OCI-LY1 (cell line): ENCODE results near the gene COL19A1.

ENCODE experiments used
- CTCF ChIP-seq: fragments of 200-600 bp; sonication (generic), shearing (Covaris generic); IDR thresholded peaks from 2 replicates; pipeline ENCODE4 v1.5.1; 2017; ENCODE audit warnings: mild to moderate bottlenecking, antibody characterized with exemption, low read length, moderate library complexity, mixed read lengths
- EZH2 ChIP-seq: fragments of 200-600 bp; sonication (generic), shearing (Covaris generic); IDR thresholded peaks from 2 replicates; pipeline ENCODE4 v1.8.0; 2017; ENCODE audit warnings: borderline replicate concordance, mixed run types, mild to moderate bottlenecking, antibody characterized with exemption, low read length, moderate library complexity, mixed read lengths

DNA sequence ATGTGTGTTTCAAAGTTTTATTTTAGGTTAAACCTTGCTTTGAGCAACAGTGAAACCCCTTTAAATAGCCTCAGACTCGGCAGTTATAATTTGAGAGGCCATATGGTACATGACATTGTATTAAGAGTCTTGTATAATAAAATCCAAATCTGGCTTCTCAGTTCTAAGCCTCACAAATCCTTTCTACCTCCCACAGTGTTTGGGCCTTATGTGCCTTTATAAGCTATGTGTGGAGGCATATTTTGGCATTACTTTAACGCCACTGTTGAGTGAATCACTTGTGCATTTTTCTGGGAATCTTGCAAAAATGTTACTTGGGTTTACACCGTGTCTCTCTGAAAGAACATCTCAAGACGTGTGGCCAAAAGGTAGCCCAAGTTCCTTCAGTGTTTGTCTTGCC, 284.2 kb downstream of the COL19A1 start:
- no peak for TF ChIP-seq CTCF
- TF ChIP-seq EZH2, result no peak
